ENCODE measurements around the gene POGLUT2. TPM values are rescaled to one million over a fixed set of nuclear protein-coding genes. Genes with fewer than 3 reads are reported as not detected.
"Not testable (repeated sequence)": the region's sequence is repeated elsewhere in the genome, so short reads cannot be mapped to it uniquely, and the experiment has no call there.

The POGLUT2 gene
- total and polyA plus RNA-seq, 12 donors: 1.1 to 12.0 (median 5.4) TPM

DNA sequence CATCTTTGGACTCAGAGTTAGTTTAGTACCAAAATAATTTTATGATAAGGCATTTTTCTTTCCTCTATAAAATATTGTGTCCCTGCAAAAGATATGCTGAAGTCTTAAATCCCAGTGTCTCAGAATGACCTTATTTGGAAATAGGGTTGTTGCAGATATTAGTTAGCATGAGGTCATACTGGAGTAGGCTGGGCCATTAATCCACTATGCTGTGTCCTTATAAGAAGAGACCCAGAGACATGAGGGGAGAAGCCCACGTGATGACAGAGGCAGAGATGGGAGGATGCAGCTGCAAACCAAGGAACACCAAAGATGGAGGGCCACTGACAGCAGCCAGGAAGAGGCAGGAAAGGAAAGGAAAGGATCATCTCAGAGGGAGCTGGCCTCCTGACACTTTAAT, 6.4 kb downstream of the POGLUT2 start:
- peaks cover 0 to 11% of the 10 kb centered on the region in 2 donors for H3K36me3 ChIP-seq (replicated peaks in 1 of 2)
- WGBS, 4 donors: 73 to 82% (median 80%) methylated on average over 1 of the region's 1 CpG
- DNase-seq: no peak
- no peak overlapping the region for H3K27ac ChIP-seq
- no peak overlapping the region for H3K4me3 ChIP-seq
- intact Hi-C loops (cut with DNase I): no loop called here
- no peaks in the 10 kb centered on the region for H3K27me3 ChIP-seq
- TF ChIP-seq POLR2A (IDR thresholded peaks at IDR 0.05): no peak
- TF ChIP-seq, protein P1, sequence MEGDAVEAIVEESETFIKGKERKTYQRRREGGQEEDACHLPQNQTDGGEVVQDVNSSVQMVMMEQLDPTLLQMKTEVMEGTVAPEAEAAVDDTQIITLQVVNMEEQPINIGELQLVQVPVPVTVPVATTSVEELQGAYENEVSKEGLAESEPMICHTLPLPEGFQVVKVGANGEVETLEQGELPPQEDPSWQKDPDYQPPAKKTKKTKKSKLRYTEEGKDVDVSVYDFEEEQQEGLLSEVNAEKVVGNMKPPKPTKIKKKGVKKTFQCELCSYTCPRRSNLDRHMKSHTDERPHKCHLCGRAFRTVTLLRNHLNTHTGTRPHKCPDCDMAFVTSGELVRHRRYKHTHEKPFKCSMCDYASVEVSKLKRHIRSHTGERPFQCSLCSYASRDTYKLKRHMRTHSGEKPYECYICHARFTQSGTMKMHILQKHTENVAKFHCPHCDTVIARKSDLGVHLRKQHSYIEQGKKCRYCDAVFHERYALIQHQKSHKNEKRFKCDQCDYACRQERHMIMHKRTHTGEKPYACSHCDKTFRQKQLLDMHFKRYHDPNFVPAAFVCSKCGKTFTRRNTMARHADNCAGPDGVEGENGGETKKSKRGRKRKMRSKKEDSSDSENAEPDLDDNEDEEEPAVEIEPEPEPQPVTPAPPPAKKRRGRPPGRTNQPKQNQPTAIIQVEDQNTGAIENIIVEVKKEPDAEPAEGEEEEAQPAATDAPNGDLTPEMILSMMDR (IDR thresholded peaks at IDR 0.05): no peak
- no peaks in the 10 kb centered on the region for H3K9me3 ChIP-seq (replicated peaks in 1 of 3)
- no peaks in the 10 kb centered on the region for H3K4me1 ChIP-seq (replicated peaks in 1 of 2)

DNA sequence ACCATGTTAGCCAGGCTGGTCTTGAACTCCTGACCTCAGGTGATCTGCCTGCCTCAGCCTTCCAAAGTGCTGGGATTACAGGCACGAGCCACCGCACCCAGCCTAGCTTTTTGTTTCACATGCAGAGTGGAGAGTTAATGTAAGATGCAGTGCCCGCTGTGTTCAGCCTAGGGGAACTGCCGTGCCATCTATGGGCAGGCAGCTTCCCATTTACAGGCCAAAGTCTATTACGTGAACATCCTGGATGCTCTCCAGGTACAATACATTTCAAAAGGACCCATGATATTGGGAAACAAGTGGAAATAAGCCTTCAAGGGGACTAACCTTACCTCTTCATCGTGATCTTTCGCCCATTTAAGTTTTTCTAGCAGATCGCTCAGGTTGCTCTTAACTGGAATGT, 10.1 kb downstream of the POGLUT2 start:
- Histone ChIP-seq H3K4me1 (replicated peaks in 1 of 2) (no peaks in the 10 kb centered on the region), H3K4me3 (no peak overlapping the region), H3K9me3 (replicated peaks in 1 of 3) (no peaks in the 10 kb centered on the region), H3K36me3 (replicated peaks in 1 of 2) (peaks cover 0 to 11% of the 10 kb centered on the region in 2 donors), H3K27me3 (no peaks in the 10 kb centered on the region), H3K27ac (no peak overlapping the region)
- WGBS, 4 donors: 96 to 98% (median 96%) methylated on average over 8 of the region's 8 CpGs
- TF ChIP-seq, protein P1 (IDR thresholded peaks at IDR 0.05): no peak
- no peak for TF ChIP-seq POLR2A (IDR thresholded peaks at IDR 0.05)
- intact Hi-C loops (cut with DNase I): no loop called here
- no peak for DNase-seq

DNA sequence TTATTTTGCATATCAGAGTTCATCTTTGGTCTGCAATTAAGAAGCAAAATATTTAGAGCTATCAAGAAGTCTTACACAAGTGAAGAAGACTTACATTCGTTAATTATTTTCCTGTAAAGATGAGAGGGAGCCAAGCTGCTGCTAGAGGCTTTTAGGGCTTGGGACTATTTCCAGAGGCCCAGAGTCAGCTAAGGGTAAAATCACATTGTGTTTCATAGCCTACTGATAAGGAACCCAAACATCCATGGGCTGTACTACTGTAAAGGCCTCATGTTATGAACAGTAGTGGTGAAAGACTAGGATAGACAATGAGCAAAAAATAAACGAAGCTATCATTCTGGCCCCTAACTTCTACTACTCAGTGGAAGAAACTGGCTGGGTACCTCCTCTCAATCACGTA, 14.3 kb downstream of the POGLUT2 start:
- intact Hi-C loops (cut with DNase I): no loop called here
- peaks cover 0 to 8% of the 10 kb centered on the region in 2 donors for H3K36me3 ChIP-seq (replicated peaks in 1 of 2)
- H3K4me3 ChIP-seq: no peak overlapping the region
- H3K4me1 ChIP-seq (replicated peaks in 1 of 2): no peaks in the 10 kb centered on the region
- no peak overlapping the region for H3K27ac ChIP-seq
- 77 to 88% (median 80%) methylated on average over 3 of the region's 3 CpGs for WGBS, 4 donors
- no peaks in the 10 kb centered on the region for H3K9me3 ChIP-seq (replicated peaks in 1 of 3)
- DNase-seq: no peak
- no peaks in the 10 kb centered on the region for H3K27me3 ChIP-seq
- TF ChIP-seq, protein P1 (IDR thresholded peaks at IDR 0.05): no peak
- no peak for TF ChIP-seq POLR2A (IDR thresholded peaks at IDR 0.05)

DNA sequence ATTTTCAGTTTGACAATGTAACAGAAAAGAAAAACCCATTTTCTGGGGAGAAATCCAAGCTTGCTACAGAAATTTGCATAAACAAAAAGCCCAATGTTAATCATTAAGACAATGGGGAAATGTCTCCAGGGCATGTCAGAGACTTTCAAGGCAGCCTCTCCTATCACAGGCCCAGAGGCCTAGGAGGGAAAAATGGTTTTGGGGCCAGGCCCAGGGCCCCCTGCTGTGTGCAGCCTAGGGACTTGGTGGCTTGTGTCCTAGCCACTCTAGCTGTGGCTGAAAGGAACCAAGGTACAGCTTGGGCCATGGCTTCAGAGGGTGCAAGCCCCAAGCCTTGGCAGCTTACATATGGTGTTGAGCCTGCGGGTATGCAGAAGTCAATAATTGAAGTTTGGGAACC, 17.2 kb downstream of the POGLUT2 start:
- H3K27me3 ChIP-seq: no peaks in the 10 kb centered on the region
- H3K27ac ChIP-seq: no peak overlapping the region
- H3K4me3 ChIP-seq: no peak overlapping the region
- no peaks in the 10 kb centered on the region for H3K36me3 ChIP-seq (replicated peaks in 1 of 2)
- no peaks in the 10 kb centered on the region for H3K4me1 ChIP-seq (replicated peaks in 1 of 2)
- TF ChIP-seq, protein P1 (IDR thresholded peaks at IDR 0.05): no peak
- TF ChIP-seq POLR2A (IDR thresholded peaks at IDR 0.05): no peak
- 97 to 100% (median 98%) methylated on average over 1 of the region's 1 CpG; no CpG with 5 or more reads in 1 of the 4 donors for WGBS, 4 donors
- intact Hi-C loops (cut with DNase I): no loop called here
- no peaks in the 10 kb centered on the region for H3K9me3 ChIP-seq (replicated peaks in 1 of 3)
- no peak for DNase-seq

DNA sequence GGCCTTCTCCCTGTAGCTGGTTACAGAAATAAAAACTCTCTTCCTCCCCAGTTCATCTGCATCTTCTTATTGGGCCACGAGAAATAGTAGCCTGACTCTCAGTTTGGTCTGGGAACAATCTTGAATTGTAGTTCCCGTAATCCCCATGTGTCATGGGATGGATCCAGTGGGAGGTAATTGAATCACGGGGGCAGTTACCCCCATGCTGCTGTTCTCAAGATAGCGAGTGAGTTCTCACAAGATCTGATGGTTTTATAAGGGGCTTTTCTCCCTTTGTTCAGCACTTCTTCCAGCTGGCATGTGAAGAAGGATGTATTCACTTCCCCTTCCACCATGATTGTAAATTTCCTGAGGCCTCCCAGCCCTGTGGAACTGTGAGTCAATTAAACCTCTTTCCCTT, 18.1 kb downstream of the POGLUT2 start:
- DNase-seq; H3K27ac ChIP-seq; H3K9me3 ChIP-seq (replicated peaks in 1 of 3); H3K4me3 ChIP-seq; H3K27me3 ChIP-seq; intact Hi-C loops (cut with DNase I); H3K4me1 ChIP-seq (replicated peaks in 1 of 2); H3K36me3 ChIP-seq (replicated peaks in 1 of 2): not testable (repeated sequence)
- WGBS, 4 donors: 78 to 93% (median 85%) methylated on average over 4 of the region's 4 CpGs
